H9 (cell line): Measurements from ENCODE around the gene CFAP97D2. TPM values are rescaled to one million over a fixed set of nuclear protein-coding genes. Genes with fewer than 3 reads are reported as not detected.

Experiments used
- DNase-seq: peaks from one replicate; pipeline ENCODE4 v3.0.0-alpha.2; 2017
- H2AFZ ChIP-seq: one replicate; pipeline ENCODE4 v1.6.1; 2013; ENCODE audit warnings: mild to moderate bottlenecking, low read length, control low read depth, moderate library complexity
- H2AK5ac ChIP-seq: 2 replicates; pipeline ENCODE4 v1.6.1; 2013; ENCODE audit warnings: low read length, control low read depth, mixed read lengths; ENCODE audit not compliant: insufficient read length
- H2BK120ac ChIP-seq: one replicate; pipeline ENCODE4 v1.6.1; 2013; ENCODE audit warnings: low read depth, mild to moderate bottlenecking, low read length, control low read depth, inconsistent platforms; ENCODE audit not compliant: poor library complexity, severe bottlenecking
- H2BK12ac ChIP-seq: 2 replicates; pipeline ENCODE4 v1.6.1; 2013; ENCODE audit warnings: low read length, control low read depth, mixed read lengths, low read depth; ENCODE audit not compliant: insufficient read length
- H2BK15ac ChIP-seq: 2 replicates; pipeline ENCODE4 v1.6.1; 2013; ENCODE audit warnings: low read depth, low read length, control low read depth
- H2BK20ac ChIP-seq: one replicate; pipeline ENCODE4 v1.6.1; 2013; ENCODE audit warnings: low read depth, mild to moderate bottlenecking, low read length, control low read depth, inconsistent platforms; ENCODE audit not compliant: poor library complexity, severe bottlenecking
- H2BK5ac ChIP-seq: 2 replicates; pipeline ENCODE4 v1.6.1; 2013; ENCODE audit warnings: low read length, control low read depth, mixed read lengths; ENCODE audit not compliant: insufficient read length
- H3K14ac ChIP-seq: 2 replicates; pipeline ENCODE4 v1.6.1; 2013; ENCODE audit warnings: low read length, control low read depth; ENCODE audit not compliant: insufficient read depth
- H3K18ac ChIP-seq: 2 replicates; pipeline ENCODE4 v1.6.1; 2013; ENCODE audit warnings: low read depth, mild to moderate bottlenecking, mixed read lengths, low read length, control low read depth; ENCODE audit not compliant: insufficient read length
- H3K23ac ChIP-seq: 2 replicates; pipeline ENCODE4 v1.6.1; 2013; ENCODE audit warnings: low read length, control low read depth, mixed read lengths, low read depth; ENCODE audit not compliant: insufficient read length
- H3K23me2 ChIP-seq: 2 replicates; pipeline ENCODE4 v1.6.1; 2013; ENCODE audit warnings: low read depth, mild to moderate bottlenecking, mixed read lengths, low read length, control low read depth; ENCODE audit not compliant: insufficient read length, poor library complexity, severe bottlenecking
- H3K27ac ChIP-seq: 2 replicates; pipeline ENCODE4 v1.5.1; 2013; ENCODE audit warnings: low read length, control low read depth, mixed read lengths, low read depth; ENCODE audit not compliant: insufficient read length
- H3K27me3 ChIP-seq: 2 replicates; pipeline ENCODE4 v1.6.1; 2013; ENCODE audit warnings: low read length, control low read depth, inconsistent platforms; ENCODE audit not compliant: insufficient read depth
- H3K4ac ChIP-seq: 2 replicates; pipeline ENCODE4 v1.6.1; 2013; ENCODE audit warnings: low read depth, mild to moderate bottlenecking, control low read depth, inconsistent platforms, low read length, moderate library complexity
- H3K4me1 ChIP-seq: 2 replicates; pipeline ENCODE4 v1.6.1; 2013; ENCODE audit warnings: low read length, control low read depth, inconsistent platforms; ENCODE audit not compliant: insufficient read depth
- H3K4me2 ChIP-seq: 2 replicates; pipeline ENCODE4 v1.6.1; 2013; ENCODE audit warnings: low read length, control low read depth, mixed read lengths; ENCODE audit not compliant: insufficient read length, insufficient read depth
- H3K56ac ChIP-seq: 2 replicates; pipeline ENCODE4 v1.6.1; 2013; ENCODE audit warnings: low read depth, mild to moderate bottlenecking, mixed read lengths, low read length, control low read depth; ENCODE audit not compliant: insufficient read length
- H3K79me1 ChIP-seq: 2 replicates; pipeline ENCODE4 v1.6.1; 2013; ENCODE audit warnings: low read depth, mild to moderate bottlenecking, moderate library complexity, low read length, control low read depth, inconsistent platforms; ENCODE audit not compliant: insufficient read depth, poor library complexity, severe bottlenecking
- H3K79me2 ChIP-seq: 2 replicates; pipeline ENCODE4 v1.6.1; 2013; ENCODE audit warnings: low read length, control low read depth, inconsistent platforms; ENCODE audit not compliant: insufficient read depth
- H3K9ac ChIP-seq: 2 replicates; pipeline ENCODE4 v1.6.1; 2013; ENCODE audit warnings: low read length, control low read depth, mixed read lengths; ENCODE audit not compliant: insufficient read length; ENCODE audit errors: extremely low read depth
- H3K9me3 ChIP-seq: one replicate; pipeline ENCODE4 v1.6.1; 2013; ENCODE audit warnings: low read depth, low read length, inconsistent platforms; ENCODE audit not compliant: control insufficient read depth
- H3T11ph ChIP-seq: one replicate; pipeline ENCODE4 v1.6.1; 2013; ENCODE audit warnings: mild to moderate bottlenecking, low read length, control low read depth, inconsistent platforms
- H4K20me1 ChIP-seq: one replicate; pipeline ENCODE4 v1.6.1; 2013; ENCODE audit not compliant: control insufficient read depth, insufficient read length, insufficient read depth
- H4K5ac ChIP-seq: 2 replicates; pipeline ENCODE4 v1.6.1; 2013; ENCODE audit warnings: low read depth, mild to moderate bottlenecking, mixed read lengths, low read length, control low read depth; ENCODE audit not compliant: insufficient read length
- H4K8ac ChIP-seq: replicated peaks from 2 replicates; pipeline ENCODE4 v1.6.1; 2013; ENCODE audit warnings: low read length, control low read depth, mixed read lengths, low read depth; ENCODE audit not compliant: insufficient read length
- H4K91ac ChIP-seq: 2 replicates; pipeline ENCODE4 v1.6.1; 2013; ENCODE audit warnings: low read depth, mild to moderate bottlenecking, moderate library complexity, mixed read lengths, low read length, control low read depth; ENCODE audit not compliant: insufficient read length
- H3K27ac Mint-ChIP-seq, 3 experiments: 2 replicates in 2 of 3; 3 replicates in 1 of 3; pipeline ENCODE4 v1.8.0; 2020 to 2021; ENCODE audit warnings: mixed read lengths in 3 of 3, mild to moderate bottlenecking in 1 of 3, moderate library complexity in 1 of 3
- H3K27me3 Mint-ChIP-seq: 2 replicates; pipeline ENCODE4 v1.8.0; 2021; ENCODE audit warnings: low read depth, mild to moderate bottlenecking, moderate library complexity, mixed read lengths
- H3K36me3 Mint-ChIP-seq, 3 experiments: 2 replicates in 2 of 3; 3 replicates in 1 of 3; pipeline ENCODE4 v1.8.0; 2020 to 2021; ENCODE audit warnings: low read depth in 3 of 3, mixed read lengths in 3 of 3; ENCODE audit not compliant: insufficient read depth in 1 of 3
- H3K4me1 Mint-ChIP-seq, 2 experiments: 2 replicates each; pipeline ENCODE4 v1.8.0; 2020; ENCODE audit warnings: mixed read lengths in 2 of 2
- H3K4me3 Mint-ChIP-seq, 2 experiments: 2 replicates in 1 of 2; 3 replicates in 1 of 2; pipeline ENCODE4 v1.8.0; 2020 to 2021; ENCODE audit warnings: mild to moderate bottlenecking in 2 of 2, mixed read lengths in 2 of 2, moderate library complexity in 1 of 2
- H3K9me3 Mint-ChIP-seq, 2 experiments: 2 replicates in 1 of 2; 3 replicates in 1 of 2; pipeline ENCODE4 v1.8.0; 2020; ENCODE audit warnings: mild to moderate bottlenecking in 2 of 2, mixed read lengths in 2 of 2, moderate library complexity in 1 of 2
- WGBS: extraction: QIAGEN DNeasy Blood & Tissue Kit; methylation state at CpG from one replicate; pipeline ENCODE4 v1.1.7; 2013; ENCODE audit warnings: missing lambda C conversion rate, low lambda C conversion rate, mixed read lengths; ENCODE audit not compliant: insufficient read length; ENCODE audit errors: extremely low coverage; 5-methylcytosine and 5-hydroxymethylcytosine counted together
- total RNA-seq: library from RNA; stranded (reverse); gene quantifications from 2 replicates; pipeline ENCODE4 v1.2.1, GENCODE V29; 2021
- TF ChIP-seq, protein P1 (sequence below): fragments of 200-600 bp; sonication (generic); conservative IDR thresholded peaks from 3 replicates; pipeline ENCODE4 v1.8.0; 2021; ENCODE audit warnings: antibody characterized with exemption, mild to moderate bottlenecking

The CFAP97D2 gene
- total RNA-seq, 1 experiment from 2014 or later: not detected

DNA sequence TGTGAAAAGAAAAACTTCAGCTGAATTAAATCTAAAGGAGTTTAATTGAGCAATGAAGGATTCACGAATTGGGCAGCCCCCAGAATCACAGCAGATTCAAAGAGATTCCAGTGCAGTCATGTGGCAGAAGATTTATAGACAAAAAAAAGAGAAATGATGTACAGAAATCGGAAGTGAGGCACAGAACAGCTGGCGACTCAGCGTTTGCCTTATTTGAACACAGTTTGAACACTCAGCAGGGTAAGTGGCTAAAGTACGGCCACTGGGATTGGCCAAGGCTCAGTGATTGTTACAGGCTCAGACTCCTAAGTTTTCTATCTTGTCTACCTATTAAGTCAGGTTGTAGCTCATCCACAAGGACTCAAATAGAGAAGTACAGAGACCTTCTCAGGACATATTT lies 11.6 kb upstream of the CFAP97D2 start:
- Histone ChIP-seq H4K91ac (no peak overlapping the region), H3K56ac (no peak overlapping the region), H3K4me2 (no peak overlapping the region), H2BK5ac (no peak overlapping the region), H3K23ac (no peak overlapping the region), H3K14ac (no peak overlapping the region), H3T11ph (no peak overlapping the region), H2AK5ac (no peak overlapping the region), H3K79me2 (no peaks in the 10 kb centered on the region), H2BK120ac (no peak overlapping the region), H4K8ac (no peak overlapping the region), H4K20me1 (no peaks in the 10 kb centered on the region), H3K18ac (no peak overlapping the region), H3K9ac (no peak overlapping the region), H3K27ac (no peak overlapping the region), H3K23me2 (no peaks in the 10 kb centered on the region), H2BK20ac (no peak overlapping the region), H2AFZ (no peak overlapping the region), H3K9me3 (no peaks in the 10 kb centered on the region), H3K27me3 (no peaks in the 10 kb centered on the region), H3K4ac (no peak overlapping the region), H2BK12ac (no peak overlapping the region), H3K79me1 (no peaks in the 10 kb centered on the region), H3K4me1 (no peaks in the 10 kb centered on the region), H2BK15ac (no peak overlapping the region), H4K5ac (no peak overlapping the region)
- Mint-ChIP-seq H3K27ac (no peak overlapping the region), H3K4me3 (no peak overlapping the region), H3K4me1 (peaks cover 0 to 4% of the 10 kb centered on the region in 2 experiments; a peak in 3 of 4 replicates), H3K9me3 (no peaks in the 10 kb centered on the region), H3K36me3 (no peaks in the 10 kb centered on the region), H3K27me3 (peaks cover 9% of the 10 kb centered on the region)
- no peak for DNase-seq
- no CpG with 5 or more reads among the region's 5 CpGs for WGBS
- TF ChIP-seq, protein P1, sequence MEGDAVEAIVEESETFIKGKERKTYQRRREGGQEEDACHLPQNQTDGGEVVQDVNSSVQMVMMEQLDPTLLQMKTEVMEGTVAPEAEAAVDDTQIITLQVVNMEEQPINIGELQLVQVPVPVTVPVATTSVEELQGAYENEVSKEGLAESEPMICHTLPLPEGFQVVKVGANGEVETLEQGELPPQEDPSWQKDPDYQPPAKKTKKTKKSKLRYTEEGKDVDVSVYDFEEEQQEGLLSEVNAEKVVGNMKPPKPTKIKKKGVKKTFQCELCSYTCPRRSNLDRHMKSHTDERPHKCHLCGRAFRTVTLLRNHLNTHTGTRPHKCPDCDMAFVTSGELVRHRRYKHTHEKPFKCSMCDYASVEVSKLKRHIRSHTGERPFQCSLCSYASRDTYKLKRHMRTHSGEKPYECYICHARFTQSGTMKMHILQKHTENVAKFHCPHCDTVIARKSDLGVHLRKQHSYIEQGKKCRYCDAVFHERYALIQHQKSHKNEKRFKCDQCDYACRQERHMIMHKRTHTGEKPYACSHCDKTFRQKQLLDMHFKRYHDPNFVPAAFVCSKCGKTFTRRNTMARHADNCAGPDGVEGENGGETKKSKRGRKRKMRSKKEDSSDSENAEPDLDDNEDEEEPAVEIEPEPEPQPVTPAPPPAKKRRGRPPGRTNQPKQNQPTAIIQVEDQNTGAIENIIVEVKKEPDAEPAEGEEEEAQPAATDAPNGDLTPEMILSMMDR: no peak
